Middle frontal gyrus (tissue), 1 donor: Measurements from ENCODE around the gene CLEC2B.
"Not testable (repeated sequence)": the region's sequence is repeated elsewhere in the genome, so short reads cannot be mapped to it uniquely, and the experiment has no call there.

Experiments used
- DNase-seq: peaks from one replicate; pipeline ENCODE4 v3.0.0-alpha.2; 2015; ENCODE audit warnings: low spot score; ENCODE audit errors: extremely low spot score

The CLEC2B gene

DNA sequence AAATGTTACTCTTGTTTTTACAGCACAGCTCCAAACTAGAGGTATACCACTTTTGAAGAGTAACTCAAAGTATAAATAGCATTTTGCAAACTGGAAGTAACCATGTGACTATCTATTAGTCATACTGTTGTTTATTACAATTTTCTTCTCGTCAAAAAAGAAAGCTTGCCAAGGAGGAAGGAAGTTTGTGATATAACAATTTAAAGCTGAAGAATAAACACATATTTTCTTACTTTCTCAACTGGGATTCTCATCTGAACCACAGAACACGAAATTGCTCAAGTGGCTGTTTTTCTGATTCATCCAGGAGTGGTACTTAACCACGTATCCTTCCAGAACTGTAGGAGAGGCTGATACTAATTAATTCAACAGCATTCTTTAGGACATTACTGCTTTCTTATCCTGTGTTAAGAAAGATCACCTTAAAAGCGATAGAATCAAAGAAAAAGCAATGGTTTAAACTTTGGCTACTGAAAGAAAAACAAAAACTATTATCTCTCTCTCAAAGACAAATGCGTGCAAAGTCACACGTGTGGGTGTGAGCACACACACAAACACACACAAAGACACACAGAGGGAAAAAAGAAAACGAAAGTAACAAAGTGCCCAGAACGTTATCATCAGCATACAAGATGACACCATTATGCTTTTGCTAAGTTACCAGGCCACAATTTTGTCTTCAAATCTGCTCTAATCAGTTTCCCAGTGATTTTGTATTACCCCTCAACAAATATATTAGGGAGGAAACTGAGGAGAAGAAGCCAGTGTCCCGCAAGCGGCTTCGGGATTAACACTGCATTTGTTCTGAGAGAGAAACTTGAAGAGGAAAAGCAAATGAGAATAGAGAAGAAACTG, at the start of gene CLEC2B:
TSS of gene CLEC2B (minus strand) at position 48 of the 855 bp plus-strand sequence.
- no peak for DNase-seq

- DNase-seq = no peak
Observed at GRCh38 chr12:9911708-9912107, 42.6 kb upstream of the CLEC2B start.

DNA sequence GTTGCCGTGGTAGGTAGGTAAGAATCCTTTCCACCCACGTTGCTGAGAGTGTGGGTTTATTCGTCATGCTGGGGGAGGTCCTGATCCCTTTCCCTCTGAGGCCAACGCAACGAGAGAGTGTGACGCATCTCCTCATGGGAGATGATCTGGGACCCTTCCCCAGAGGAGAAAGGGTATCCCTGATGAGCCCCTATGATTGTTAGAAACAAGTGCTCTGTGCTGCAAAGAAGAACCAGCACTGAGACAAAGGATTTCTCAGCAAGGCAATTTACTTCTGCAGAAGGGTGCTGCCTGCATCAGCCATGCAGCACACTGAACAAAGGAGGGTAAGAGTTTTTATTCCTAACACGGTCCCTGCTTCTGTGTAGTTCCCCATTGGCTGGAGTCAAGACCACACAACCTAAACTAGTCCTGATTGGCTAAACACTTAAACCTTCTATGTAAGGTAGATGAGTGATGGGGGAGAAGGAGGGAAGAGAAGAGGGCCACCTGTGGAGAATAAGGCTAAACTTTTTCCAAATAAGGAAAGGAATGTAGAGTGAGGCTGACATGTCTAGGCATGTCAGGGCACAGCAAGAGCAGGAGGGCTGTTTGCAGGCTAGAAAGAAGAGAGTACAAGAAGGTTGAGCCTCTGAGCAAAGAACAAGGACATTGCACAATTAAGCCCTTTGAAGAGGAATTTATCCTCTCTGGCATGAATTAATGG, 41.7 kb upstream of the CLEC2B start:
- DNase-seq = no peak

GRCh38 chr12:9909724-9910123, 40.6 kb upstream of the CLEC2B start:
- no peak for DNase-seq

GRCh38 chr12:9908350-9908749, 39.2 kb upstream of the CLEC2B start:
- no peak for DNase-seq

- no peak for DNase-seq
Observed at GRCh38 chr12:9907769-9908168, 38.6 kb upstream of the CLEC2B start.

DNA sequence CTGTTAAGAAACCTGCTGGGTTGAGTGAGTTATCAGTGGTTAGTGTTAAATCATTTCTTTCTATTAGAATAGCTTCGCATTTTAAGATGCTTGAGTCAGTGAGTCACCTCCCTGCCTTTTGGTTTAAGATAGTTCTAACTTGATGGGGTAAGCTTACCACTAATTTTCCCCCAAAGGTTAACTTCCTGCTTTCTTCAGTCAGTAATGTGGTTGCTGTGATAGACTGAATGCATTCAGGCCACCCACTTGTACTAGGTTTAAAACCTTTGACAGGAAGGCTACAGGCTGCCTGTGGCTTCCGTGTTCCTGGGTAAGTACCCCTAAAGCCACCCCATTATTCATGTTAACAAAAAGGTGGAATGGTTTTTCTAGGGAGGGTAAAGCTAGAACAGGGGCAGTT, 37.7 kb upstream of the CLEC2B start:
- DNase-seq = no peak

- DNase-seq = no peak
Observed at GRCh38 chr12:9902539-9903228, 33.5 kb upstream of the CLEC2B start.

DNA sequence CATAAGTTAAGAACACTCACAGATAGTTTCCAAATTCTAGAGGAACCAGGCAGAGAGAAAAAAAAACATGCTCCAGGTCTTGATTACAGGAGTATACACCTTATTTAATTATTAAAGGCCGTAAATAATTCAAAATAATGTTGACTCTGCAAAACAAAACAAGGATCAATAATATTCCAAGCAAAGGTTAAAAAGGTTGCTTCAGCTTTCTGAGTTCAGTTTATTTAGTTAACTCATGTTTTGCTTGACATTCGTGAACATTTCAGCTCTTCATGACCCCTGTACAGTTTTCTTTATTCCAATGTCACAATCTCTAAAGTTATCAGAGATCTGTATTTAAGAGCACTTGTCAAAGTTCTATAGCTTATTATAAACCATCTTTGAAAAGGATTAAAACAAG, 31.8 kb upstream of the CLEC2B start:
- DNase-seq = no peak

- no peak for DNase-seq
Observed at GRCh38 chr12:9899209-9899608, 30.1 kb upstream of the CLEC2B start.

- no peak for DNase-seq
Observed at GRCh38 chr12:9897535-9897934, 28.4 kb upstream of the CLEC2B start.

DNA sequence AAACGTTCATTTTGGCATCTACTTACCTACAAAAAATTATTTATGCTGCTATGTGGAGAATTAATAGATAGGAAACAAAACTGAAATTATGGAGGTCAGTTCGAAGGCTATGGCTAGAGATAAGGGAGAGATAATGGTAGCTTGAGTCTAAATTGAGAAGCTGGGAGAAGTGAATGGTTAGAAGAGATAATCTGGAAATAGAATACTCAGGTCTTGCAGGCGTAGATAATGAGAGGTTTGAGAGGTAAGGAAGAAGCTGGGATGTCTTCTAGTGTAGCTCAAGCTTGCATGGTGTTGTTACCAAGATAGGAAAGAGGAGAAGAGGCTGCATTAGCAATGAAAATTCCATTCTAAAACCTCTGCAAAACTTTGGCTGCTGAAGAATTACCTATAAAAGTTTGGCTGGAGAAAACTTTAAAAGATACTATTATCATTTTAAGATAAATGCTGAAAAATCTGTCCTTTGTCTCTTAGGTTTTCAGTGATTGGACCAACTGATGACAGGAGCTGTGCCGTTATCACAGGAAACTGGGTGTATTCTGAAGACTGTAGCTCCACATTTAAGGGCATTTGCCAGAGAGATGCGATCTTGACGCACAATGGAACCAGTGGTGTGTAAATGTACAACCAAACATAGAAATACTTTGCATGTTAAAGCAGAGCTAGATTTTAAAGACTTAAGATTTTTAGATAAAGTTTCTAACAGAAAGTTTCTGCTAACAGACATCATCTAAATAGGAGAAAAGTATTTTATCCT, 26.2 kb upstream of the CLEC2B start:
- DNase-seq = no peak

GRCh38 chr12:9888665-9889273, 19.6 kb upstream of the CLEC2B start:
- DNase-seq = no peak

DNA sequence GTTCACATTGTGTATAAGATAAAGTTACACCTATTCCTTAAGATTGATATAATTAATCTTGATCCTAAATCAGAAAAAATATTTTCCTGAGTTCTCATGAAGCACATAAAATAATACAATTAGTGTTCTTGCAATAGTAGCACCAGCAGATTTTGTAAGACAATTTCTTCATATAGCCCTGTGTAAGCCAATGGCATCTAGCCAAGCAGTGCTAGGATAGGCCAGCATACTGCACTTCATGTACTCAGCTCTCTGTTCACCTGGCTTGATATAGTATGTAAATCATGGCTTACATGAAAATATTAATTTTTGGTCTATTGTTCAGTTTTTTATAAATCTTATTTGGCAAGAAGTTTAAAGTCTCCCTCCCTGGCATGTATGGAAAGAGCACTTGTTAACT, 14.0 kb upstream of the CLEC2B start:
- DNase-seq = no peak

DNA sequence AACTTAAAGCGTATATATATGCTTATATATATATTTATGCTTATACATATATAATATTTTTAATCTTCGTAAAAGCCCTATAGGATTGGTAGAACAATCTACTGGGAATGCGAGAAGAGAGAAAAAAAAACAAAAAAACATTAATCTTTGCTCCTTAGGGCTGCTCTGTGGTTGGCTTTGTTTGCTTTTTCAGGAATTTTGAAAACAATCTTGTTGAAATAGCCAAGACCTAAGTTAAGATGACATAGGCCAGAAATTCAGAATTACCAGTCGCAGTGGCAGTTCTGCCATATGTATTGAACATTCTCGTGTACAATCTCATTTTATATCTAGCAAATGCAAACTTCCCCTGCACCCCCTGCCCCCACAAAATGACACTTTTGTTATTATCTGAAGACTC, 12.8 kb upstream of the CLEC2B start:
- DNase-seq = no peak

- DNase-seq = no peak
Observed at GRCh38 chr12:9881246-9881645, 12.1 kb upstream of the CLEC2B start, which contains the start of gene KLRF2. Gene KLRF2 (plus strand): TSS chr12:9881489. CDS start chr12:9881596, 107 bp downstream.

DNA sequence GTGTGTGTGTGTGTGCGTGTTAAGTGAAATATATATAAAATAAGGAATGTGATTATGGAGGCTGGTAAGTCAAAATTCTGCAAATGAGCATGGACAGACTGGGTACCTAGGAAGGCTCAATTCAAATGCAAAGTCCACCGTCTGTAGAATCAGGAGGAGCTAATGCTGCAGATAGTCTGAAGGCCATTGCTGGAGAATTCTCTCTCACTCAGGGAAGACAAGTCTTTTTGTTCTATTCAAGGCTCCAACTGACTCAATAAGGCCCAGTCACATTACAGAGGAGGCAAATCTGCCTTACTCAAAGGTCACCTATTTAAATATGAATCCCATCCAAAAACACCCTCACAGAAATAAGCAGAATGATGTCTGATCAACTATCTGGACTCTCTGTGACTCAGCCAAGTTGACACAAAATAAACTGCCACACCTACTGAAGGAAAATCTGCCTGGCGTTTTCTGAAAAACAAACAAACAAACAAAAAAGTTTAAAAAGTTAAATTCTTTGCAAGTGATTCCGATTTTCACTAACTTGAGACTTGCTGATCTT, 11.5 kb upstream of the CLEC2B start:
- no peak for DNase-seq

DNA sequence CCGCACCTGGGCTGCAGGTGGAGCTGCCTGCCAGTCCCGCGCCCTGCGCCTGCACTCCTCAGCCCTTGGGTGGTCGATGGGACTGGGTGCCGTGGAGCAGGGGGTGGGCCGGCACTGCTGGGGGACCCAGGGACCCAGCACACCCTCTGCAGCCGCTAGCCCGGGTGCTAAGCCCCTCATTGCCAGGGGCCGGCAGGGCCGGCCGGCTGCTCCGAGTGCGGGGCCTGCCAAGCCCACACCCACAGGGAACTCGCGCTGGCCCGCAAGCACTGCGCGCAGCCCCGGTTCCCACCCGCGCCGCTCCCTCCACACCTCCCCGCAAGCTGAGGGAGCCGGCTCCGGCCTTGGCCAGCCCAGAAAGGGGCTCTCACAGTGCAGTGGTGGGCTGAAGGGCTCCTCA, 7.0 kb upstream of the CLEC2B start:
- not testable (repeated sequence) for DNase-seq

DNA sequence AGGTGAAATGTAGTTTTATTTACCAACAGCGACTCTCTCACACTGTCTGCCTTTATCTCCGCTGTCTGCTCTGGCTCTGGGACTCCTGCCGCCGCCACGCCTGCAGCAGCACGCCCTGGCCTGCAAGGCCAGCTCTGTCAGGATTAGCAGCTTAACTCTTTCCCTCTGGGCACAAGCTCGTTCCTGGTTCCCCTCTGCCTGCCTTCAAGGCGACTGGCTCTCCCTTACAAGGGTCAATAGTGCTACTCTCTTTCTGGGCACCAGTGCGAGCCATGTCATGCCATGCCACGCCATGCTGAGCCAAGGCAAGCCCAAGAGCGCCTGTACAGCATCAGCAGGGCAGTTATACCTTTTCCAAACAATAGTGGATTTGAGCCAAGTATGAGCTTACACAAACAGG, 3.6 kb upstream of the CLEC2B start:
- no peak for DNase-seq

DNA sequence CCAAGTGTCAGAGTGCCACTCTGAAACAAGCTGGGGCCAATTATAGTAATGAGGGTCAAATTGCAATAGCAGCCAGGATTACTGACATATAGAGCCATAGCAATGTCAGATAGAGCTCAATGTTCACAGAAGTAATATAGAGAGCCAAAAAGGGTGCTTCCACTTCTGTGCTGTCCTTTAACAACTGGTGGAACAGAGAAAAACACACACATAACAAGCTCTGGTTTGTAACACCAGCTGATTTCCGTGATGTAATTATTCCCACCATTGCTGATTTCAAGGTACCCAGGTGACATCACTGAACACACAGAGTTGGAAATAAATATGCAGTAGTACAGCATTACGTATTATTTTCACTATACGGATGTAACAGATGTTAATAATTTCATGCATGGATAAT, 3.0 kb upstream of the CLEC2B start:
- no peak for DNase-seq
